MM.1S (cell line): ENCODE data around the gene CMIP.

Source experiments
- EZH2 ChIP-seq: fragments of 300-600 bp; sonication (generic); optimal IDR thresholded peaks from 2 replicates; pipeline ENCODE3; 2017; ENCODE audit warnings: low read depth, mild to moderate bottlenecking, antibody characterized with exemption, low read length, mixed read lengths
- EZH2phosphoT487 ChIP-seq: fragments of 300-600 bp; sonication (generic); IDR thresholded peaks from 2 replicates; pipeline ENCODE4 v1.6.1; 2018; ENCODE audit warnings: antibody characterized with exemption, low read length
- TF ChIP-seq, protein P1 (sequence below): fragments of 300-600 bp; sonication (generic); IDR thresholded peaks from 2 replicates; pipeline ENCODE4 v1.5.1; 2016; ENCODE audit warnings: antibody characterized with exemption, low read length, mixed read lengths

DNA sequence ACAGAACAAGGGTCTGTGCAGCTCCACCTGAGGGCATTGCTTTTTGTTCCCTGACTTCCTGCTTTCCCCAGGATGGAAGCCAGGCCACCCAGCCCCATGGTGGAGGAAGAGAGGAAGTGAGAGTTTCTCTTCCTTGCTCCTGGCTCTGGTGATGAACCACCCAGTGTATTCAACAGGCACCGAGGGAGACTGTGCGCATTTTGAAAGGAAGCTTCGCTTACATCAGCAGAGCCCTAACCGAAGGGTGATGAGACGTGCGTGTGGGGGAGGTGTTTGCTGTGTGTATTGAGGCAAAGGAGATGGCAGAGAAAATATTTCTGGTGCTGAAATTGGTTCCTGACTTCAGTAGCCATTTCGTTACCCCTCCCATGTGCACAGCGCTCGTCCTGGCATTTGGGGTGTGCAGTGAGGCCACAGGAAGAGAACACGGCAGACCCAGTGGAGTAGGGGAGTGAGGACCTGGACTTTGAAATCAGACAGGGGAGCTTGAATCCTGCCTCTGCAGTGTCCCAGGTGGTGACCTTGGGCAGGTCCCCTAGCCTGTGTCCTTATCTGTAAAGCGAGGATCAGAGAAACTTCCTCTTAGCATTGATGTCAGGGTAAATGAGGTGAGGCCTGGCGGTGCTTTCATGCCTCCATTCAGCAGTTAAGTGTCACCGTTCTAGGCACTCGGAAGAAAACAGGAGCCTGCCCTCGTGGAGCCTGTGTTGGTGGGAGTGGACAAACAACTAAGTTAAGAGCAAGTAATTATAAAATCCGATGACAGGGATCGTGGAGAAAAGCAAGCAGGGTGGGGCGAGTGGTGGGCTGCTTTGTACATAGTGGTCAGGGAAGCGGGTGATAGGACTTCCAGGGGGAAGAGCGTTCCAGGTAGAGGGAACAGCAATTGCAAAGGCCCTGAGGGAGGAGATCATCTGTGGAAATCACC, 7.4 kb downstream of the CMIP start:
- TF ChIP-seq, protein P1, sequence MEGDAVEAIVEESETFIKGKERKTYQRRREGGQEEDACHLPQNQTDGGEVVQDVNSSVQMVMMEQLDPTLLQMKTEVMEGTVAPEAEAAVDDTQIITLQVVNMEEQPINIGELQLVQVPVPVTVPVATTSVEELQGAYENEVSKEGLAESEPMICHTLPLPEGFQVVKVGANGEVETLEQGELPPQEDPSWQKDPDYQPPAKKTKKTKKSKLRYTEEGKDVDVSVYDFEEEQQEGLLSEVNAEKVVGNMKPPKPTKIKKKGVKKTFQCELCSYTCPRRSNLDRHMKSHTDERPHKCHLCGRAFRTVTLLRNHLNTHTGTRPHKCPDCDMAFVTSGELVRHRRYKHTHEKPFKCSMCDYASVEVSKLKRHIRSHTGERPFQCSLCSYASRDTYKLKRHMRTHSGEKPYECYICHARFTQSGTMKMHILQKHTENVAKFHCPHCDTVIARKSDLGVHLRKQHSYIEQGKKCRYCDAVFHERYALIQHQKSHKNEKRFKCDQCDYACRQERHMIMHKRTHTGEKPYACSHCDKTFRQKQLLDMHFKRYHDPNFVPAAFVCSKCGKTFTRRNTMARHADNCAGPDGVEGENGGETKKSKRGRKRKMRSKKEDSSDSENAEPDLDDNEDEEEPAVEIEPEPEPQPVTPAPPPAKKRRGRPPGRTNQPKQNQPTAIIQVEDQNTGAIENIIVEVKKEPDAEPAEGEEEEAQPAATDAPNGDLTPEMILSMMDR: no peak
- TF ChIP-seq EZH2 (no peak), EZH2phosphoT487 (no peak)
